Measurements from ENCODE around the gene DNM1.

The DNM1 gene

GRCh38 chr9:128203024-128203706 lies at the start of gene DNM1:
Gene DNM1 (plus strand): TSS chr9:128203379. CDS start chr9:128203471, 92 bp downstream.
- DNase-seq = peak; percentile 60 to 64

DNA sequence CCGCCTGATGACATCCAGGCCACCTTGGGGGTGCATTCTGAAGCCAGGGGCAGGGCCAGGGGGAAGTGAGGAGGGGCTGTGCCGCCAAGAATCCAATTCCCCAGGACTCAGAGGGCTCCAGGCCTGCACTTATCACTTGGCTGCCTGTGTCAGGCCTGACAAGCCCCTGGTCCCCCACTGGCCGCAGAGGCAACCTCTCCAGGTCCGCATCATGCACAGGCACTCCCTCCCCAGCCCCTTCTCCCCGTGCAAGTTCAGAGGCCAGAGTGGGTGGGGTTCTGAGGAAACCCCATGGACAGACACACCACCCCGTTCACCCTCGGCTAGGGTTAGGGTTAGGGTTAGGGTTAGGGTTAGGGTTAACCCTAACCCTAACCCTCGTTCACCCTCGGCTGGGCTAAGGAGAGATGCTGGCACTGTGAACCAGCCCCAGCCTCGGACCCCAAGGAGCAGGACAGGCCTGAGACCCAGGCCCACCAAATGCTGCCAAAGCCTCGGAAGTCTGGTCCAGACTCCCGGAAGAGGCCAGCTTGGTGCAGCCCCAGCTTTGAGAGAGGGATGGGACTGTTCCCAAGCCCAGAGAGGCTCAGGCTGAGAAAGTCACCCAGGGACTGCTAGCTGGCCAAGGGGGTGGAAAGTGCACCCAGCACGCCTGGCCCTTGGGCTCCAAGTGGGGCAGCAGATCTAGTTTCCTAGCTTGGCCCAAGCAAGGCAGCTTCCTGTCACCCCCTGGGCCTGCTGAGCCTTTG lies 49.1 kb upstream of the DNM1 start:
- DNase-seq = no peak

- DNase-seq = no peak
These were observed 47.3 kb upstream of the DNM1 start for GRCh38 chr9:128155736-128156500.

- peak; percentile 28 to 30 for DNase-seq
These were observed 43.7 kb upstream of the DNM1 start for GRCh38 chr9:128159522-128159783.

DNA sequence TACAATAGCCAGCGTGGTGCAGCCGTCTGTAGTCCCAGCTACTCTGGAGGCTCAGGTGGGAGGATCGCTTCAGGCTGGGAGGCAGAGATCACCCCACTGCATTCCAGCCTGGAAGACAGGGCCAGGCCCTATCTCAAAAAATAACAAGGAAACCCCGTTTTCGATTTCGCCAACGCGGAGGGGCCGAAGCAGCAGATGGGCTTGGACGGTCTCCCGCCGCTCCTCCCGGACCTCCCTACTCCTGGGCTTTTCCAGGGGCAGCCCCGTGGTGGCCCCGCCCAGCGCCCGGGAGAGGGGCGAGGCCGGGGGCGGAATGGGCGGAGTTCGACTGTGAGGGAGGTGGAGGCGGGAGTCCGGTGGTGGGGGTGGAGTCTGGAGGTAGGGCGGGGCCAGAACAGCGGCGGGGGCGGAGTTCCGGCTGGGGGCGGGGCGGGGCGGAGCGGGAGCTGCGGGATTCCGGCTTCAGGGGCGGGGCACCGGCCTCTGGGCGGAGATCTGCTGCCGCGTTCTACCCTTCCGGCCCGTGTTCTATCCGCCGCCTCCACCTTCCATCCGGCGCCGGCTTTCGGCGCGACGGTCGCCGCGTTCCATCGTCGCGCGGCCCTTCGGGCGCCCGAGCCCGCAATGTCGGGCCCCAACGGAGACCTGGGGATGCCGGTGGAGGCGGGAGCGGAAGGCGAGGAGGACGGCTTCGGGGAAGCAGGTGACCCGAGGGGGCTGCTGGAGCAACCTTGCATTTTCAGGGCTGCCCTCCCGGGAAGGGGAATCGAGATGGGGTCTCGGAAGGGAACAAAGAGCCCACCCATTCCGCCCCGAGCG lies 43.2 kb upstream of the DNM1 start, which contains the start of gene BBLN:
Gene BBLN (plus strand): TSS at position 482 of the 819 bp plus-strand sequence. CDS start 143 bp downstream, at position 625.
- peak; percentile 92 to 95 for DNase-seq

DNA sequence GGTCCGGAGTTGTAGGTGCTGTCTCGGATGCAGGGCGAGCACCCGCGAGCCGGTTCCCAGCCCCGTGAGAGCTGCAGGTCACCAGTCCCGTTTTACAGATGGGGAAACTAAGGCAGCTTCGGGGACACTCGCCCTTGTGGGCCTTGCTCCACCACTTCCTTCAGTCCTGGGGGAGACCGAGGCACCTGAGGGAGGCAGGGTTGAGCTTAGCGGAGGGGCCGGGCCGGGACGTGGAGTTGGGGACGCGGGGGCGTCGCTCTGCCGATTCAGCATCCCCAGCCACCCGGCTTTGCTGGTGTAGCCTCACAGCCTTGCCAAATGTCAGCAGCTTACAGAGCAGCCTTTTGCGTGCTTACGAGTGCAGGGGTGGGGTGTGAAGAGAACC lies 42.6 kb upstream of the DNM1 start:
- DNase-seq = peak; percentile 65 to 72

GRCh38 chr9:128161215-128161902 lies 41.8 kb upstream of the DNM1 start:
- no peak for DNase-seq

DNA sequence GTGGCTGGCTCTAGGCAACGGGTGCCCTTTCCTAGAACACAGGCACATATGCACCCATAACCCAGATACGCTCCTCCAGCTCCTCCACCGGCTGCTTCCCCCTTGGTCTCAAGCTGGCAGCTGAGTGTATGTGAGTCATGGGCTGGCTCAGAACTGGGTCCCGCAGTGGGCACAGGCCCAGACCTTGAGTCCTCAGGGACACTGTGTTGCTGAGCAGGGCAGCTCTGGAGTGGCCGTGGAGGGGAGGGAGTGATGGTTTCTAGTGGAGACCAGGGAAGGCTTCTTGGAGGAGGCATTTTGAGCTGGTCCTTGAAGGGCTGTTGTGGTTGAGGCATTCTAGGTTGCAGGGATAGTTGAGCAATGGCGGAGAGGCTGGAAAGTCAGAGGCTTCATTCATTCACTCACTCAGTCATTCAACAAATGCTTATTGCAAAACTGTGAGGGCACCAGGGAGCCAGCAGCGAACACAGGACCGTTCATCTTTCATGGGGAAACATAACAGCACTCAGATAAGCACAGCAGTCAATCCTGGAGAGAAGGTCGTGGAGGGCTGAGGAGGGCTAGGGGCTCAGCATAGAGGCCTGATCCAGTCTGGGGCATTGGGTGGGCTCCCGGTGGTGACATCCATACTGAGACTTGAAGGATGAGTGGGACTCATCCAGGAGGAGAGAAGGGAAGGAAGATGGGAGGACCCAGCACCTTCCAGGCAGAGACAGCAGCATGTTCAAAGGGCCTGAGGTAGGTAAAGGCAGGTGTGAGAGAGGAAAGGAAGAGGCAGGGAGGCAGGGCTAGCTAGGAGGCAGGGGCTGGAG lies 40.8 kb upstream of the DNM1 start:
- DNase-seq = no peak

DNA sequence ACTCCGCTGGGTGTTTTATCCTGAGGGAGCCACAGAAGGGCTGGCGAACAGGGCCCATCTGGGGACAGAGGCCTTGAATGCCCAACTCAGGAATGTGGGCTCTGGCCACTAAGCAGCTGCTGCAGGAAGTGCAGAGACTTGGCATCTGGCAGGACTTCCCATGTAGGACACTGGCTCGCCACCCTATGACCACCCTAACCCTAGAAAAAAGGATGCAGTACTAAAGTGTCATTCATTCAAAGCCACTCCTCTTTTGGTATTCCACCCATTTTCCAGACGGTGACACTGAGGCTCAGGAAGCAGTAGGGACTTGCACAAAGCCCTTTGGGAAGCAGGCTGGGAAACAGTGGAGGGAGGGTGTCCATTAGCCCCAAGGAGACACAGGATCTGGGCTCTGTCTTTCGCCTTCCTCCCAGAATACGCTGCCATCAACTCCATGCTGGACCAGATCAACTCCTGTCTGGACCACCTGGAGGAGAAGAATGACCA lies 40.1 kb upstream of the DNM1 start:
- DNase-seq = no peak

DNA sequence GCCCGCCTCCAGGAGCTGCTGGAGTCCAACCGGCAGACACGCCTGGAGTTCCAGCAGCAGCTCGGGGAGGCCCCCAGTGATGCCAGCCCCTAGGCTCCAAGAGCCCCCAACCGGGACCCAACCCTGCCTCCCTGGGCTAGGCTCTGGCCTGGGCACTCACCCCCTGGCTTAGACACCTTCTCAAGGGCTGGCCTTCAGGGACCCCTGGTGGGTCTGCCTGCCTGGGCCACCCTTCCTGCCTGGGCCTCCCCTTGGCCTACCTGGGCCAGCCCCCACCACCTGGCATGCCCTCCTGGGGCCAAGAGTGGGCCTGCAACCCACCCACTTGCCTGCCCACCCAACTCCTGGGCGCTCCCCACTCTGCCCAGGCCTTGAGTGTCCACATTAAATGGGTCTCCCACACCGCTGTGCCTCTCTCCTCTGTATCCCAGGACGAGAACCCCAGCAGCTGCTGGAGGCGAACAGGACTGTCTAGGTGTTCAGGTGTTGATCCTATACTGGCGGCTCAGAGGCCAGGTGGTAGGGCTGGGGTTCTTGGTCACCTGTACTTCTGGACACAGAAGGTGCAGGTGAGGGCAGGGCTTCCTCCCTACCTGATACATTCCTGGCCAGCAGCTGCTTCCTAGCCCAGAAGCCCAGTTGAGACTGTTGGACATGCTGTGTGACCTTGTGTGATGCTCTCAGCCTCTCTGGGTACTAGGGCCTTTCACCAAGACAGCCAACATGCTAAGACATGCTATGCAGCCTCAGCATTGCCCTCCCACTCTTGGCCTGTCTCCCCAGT lies 39.5 kb upstream of the DNM1 start:
- no peak for DNase-seq

GRCh38 chr9:128164307-128164885 lies 38.8 kb upstream of the DNM1 start:
- DNase-seq = no peak

GRCh38 chr9:128166169-128166568 lies 37.0 kb upstream of the DNM1 start:
- no peak for DNase-seq

- no peak for DNase-seq
These were observed 36.0 kb upstream of the DNM1 start for GRCh38 chr9:128167209-128167608.

DNA sequence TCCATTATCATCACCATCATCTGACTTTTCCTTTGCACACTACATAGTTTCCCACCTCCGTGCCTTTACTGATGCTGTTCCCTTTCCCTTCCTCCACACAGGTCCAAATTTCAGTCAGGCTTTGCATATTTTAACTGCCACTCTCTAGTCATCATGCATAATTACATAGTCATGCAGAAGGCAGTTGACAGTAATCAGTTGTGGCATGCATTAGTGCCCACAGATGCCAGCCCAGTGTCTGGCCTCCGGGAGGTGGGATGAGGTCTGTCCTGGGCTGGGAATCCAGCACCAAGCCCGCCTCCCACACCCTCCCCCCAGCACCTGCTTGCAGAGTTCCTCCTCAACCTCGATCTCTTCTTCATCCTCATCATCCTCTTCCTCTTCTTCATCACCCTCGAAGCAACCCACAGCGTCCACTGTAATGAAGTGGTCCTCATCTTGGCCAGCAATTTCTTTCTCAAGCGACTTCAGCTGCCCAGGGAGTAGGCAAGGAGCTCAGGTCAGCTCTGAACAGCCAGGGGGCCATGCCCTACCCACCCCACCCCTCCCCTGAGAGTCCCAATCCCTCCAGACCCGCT lies 34.4 kb upstream of the DNM1 start:
- no peak for DNase-seq

DNA sequence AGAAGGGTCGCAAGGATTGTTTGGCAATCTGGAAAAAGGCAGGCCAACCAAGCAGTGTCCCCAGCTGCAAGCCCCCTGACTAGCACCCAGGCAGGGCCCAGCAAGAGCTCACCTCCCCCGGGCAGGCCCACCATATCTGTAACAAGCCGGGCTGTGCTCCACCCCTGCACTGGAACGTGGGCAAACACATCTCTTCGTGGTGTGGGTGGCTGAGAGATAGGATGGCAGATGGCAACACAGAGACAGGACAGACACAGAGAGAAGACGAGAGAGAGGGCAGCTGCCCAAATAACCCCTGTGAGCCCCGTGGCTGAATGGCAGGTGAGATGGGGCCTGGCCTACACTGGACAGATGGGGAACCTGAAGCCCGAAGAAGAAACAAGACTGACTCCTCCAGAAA lies 33.7 kb upstream of the DNM1 start:
- no peak for DNase-seq

GRCh38 chr9:128169925-128170324 lies 33.3 kb upstream of the DNM1 start:
- DNase-seq = no peak

GRCh38 chr9:128174062-128174461 lies 29.1 kb upstream of the DNM1 start:
- no peak for DNase-seq

GRCh38 chr9:128175102-128175563 lies 28.0 kb upstream of the DNM1 start:
- no peak for DNase-seq

DNA sequence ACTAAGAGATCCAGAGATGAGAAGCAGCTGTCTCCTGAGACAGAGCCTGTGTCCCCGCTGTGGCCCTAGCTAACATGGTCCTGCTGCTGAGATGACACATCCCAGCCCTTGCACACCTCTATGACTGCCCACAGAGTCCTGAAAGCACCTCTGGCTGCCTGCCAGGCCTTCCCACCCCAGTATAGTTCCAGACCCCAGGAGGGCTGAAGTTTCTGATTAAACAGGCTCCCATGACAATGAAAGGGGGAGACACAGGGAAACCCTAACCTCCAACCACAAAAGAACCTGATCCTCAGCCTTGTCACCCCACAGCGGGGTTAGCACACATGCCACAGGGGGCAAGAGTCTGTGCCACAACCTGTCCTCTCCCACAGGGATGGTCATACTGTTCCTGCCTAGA lies 27.5 kb upstream of the DNM1 start:
- DNase-seq = no peak

Data from activated CD4-positive, alpha-beta T cell treated with anti-CD3 and anti-CD28 coated beads for 4 hours (primary cell).